ENCODE measurements around the gene MTM1.

The MTM1 gene

DNA sequence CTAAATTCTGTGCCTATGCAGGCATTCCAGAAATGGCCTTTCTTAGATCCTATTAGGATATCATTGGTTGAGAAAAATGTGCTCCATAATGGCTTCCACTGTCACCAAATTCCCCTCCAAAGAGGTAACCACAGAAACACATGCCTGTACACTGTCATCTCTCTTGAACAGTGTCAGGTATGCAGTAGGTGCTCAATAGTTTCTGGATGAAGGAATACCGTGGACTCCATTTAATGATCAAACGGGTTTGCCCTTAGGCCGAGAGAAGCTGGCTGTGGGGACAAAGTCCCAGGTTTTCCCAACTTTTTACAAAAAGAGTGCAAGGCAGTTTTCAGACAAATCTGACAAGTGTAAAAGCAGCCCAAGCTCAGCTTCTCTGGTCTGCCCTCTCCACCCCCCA, 16.5 kb upstream of the MTM1 start:
- DNase-seq: no peak

DNA sequence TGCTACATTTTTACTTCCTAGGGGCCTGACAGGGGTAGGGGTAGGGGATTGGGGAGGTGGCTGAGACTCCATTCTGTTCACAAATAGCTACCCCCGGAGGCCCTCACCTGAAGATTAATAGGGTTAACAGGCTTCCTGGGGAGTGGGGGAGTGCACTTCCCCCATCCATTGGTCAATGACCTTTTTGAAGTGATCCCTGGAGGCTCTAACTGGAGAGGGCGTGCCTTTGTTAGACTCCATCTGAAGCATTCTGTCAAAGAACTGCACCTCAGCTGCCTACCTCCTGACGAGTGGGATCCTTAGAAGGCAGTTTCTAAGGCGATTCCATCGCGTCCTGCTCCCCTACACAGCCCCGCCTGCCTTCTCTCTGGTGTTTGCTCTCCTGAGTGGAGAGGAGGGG, 10.0 kb upstream of the MTM1 start:
- DNase-seq: no peak

DNA sequence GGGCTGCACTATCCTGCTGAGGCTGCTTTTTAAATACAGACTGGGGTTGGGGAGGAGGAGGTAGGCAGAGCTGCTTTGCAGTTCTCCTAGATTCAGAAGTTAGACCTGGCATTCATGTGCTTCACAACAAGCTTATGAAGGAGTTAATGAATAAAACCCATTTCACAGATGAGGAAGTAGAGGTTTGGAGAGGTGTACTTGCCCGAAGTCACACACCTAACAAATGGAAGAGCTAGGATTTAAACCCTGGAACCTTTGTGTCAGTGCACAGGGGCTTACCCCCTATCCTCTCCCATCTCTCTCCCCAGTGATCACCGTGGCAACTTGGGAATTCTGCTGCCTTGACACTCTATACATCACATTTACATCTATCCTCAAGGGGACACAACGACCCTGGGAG, 3.6 kb upstream of the MTM1 start:
- DNase-seq: no peak

DNA sequence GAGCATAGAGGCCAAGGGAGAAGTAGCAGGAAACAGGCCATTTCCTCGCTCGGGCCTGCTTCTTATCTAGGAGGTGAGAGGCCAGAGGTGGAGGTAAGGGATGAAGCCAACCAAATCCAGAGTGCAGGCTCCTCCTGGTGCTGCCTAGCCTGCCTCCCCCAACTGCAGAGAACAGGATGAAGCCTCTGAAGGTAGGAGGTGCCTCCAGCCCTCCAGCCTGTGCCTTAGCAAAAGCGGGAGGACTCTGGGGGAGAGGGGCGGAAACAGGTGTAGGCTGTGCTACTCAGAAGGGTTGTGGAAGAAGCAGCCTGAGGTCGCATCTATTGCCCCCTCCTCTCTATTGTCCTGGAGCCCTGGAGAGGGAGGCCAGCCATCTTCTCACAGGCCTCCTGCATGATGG, 2.9 kb upstream of the MTM1 start:
- DNase-seq: no peak

DNA sequence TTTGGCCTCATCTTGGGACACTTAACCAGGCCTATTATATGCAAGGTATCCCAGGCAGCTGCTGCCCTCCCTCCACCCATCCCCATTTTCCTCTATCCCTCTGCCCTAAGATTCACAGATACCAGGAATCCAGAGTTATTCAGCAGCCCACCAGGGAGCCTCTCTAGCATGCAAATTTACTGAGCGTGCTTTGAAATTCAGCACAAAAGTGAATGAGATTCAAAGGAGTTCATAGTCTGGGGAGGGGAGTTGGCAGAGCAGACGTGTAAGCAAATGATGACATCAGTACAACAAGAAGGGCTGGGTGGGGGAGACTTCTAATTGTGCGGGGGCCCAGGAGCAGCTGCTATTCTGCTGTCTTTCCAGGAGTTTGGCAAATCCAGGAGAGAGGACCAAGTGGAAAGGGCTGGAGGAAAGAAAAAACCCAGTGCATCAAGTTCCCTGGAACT, 1.7 kb upstream of the MTM1 start:
- DNase-seq: no peak

DNA sequence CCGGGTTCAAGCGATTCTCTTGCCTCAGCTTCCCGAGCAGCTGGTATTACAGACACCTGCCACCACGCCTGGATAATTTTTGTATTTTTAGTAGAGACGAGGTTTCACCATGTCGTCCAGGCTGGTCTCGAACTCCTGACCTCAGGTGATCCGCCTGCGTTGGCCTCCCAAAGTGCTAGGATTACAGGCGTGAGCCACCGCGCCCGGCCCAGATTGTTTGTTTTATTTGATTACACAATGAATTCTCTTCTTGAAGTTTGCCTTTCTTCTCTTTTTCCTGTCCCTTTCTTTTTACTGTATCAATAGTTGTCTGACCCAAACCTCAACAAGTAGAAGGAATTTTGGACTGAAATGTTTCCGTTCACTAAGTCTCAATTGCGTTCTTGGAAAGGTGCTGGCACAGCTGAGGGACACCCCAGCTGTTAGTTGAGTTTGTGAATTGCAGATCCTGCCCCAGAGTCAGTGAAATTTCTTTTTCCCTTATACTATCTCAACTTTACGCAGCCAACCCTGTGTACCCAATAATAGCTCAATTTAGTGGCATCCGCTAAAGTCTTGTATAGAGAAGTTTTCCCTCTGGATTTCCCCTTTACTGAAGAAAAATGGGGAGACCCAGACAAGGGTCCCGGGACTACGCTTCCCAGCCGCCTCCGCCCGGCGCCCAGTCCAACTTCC, 639 bp upstream of the MTM1 start:
- DNase-seq: no peak

DNA sequence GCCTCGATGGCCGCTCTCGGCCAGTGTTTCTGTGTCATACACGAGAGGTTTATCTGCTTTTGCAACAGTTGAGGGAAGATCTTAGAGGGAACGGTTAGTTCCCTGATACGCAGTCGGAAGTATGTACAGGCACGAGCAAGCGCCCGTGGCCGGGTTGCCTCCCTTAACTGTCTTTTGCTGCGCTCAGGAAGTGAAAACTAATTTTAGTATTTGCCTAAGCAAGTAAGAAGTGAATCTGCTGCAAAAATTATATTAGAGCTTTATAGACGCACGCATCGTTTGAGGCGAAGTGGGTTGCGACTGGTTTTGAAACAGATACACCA, 695 bp downstream of the MTM1 start:
- peak; percentile 68 for DNase-seq

DNA sequence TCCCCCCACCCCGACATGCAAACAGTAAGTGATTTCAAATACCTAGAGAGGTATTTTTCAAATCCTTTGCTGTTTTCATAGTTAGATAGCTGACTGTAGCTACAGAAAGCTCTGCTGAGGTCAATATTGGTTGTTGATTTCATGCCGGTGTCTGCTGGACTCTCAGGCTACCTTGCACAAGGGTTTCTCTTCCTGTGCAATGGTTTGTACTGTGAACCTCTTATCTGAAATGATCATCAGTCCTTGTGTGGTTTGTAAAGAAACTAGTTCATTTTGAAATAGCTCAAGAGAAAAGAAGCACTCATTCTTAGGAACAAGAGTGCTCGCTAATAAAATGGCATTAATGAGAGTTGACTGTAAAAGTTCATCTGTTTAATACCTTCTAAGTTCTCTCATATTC, 2.1 kb downstream of the MTM1 start:
- DNase-seq: no peak

DNA sequence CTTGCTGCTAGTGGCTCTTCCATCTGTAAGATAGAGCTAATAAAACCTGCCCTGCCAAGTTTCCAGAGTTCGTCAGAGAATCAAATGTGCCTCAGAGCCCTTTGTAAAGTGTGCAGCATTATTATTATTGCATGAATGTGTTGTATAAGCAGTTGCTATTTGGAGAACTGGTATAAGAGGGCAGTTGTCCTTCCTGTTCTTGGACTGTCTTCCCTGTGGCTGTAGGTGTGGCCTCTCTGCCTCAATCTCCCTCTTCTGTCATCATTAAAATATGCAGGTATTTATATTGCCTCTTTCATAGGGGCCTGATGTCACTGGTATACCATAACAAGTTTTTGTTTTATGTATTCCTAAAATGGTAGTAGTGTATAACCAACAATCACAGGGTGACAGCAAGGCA, 3.8 kb downstream of the MTM1 start:
- no peak for DNase-seq

DNA sequence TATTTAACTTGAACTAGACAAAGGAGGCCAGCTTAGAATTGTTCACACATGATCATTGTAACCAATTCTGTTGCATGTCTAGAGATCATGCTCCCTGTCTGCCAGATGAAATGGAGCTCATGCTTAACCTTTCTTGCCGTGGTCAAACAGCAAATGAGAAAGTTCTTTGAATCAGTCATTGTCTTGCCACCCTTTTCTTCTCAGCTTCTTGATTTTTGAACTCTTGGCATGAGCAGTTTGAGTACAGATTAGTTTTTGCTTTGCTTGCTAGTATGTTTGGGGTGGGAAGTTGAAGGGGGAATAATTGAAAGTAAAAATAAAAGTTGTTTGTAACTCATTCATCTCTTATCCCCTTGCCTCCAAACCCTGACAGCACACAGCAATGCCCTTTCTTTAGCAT, 4.7 kb downstream of the MTM1 start:
- DNase-seq: no peak

DNA sequence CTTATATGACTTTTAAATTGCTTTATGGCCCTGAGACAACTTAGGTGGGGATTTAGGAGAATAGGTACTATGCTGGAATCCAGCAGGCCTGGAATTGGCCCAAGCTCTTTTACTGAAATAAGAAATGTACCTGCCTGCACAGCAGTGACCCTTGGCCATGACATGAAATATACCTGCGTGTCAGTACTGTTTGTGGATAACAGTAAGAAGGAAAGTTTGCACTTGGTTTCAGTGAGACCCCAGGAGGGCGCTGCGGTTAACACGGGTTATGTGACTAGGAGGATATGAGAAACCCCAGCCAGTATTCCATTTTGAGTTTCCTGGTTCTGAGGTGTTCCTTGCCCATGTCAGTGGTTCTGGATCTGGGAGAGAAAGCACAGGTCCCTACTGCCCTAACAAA, 5.3 kb downstream of the MTM1 start:
- DNase-seq: no peak

DNA sequence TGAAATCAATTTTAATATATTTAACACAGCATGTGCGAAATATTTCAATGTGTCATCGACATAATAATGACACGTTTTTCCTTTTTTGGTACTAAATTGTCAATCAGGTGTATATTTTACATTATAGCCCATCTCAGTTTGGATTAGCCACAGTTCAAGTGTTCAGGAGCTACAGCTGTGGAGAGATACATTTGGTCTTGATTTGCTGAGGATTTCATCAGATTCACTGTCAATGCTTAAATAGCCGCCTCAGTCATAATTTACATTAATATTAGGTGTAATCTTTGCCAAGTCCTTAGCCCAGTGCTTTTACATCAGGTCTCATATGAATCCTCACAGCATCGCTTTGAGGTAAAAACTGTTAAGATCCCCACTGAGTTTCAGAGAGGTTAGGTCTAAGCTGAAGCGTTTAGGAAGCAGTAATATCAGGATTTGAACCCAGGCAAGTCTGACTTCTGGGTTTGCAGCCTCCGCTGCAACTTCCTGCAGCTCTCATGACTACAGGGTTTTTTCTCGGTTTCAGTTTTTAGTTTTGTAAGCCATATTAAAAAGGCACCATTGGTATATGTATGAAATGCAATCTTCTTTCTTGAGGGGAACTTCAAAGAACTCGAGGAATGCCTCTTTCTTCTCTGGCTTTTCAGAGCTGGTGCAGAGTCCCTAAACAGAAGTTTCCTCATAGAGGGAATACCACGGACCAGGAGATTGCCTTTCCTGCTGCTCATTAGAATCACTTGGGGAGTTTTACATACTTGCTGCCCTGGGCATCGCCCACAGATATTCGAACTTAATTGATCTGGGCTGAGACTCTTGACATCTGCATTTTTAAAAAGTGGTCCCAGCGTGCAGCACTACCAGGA, 6.4 kb downstream of the MTM1 start:
- DNase-seq: no peak

DNA sequence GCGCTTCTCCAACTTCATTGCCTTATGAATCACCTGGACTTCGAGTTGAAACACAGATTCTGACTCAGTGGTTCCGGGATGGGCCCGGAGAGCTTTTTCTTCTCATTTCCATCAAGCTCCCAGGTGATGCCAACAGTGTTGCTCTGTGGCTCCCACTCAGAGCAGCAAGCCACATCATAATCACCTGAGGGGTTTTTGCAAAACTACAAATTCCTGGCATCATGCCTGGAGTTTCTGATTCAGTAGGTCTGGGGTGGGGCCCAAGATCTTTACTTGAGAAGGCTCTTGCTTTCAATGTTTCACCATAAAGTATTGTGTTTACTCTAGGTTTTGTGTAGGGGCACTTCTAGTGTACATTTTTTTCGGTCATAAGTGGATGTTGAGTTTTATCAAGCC, 7.0 kb downstream of the MTM1 start:
- DNase-seq: no peak

DNA sequence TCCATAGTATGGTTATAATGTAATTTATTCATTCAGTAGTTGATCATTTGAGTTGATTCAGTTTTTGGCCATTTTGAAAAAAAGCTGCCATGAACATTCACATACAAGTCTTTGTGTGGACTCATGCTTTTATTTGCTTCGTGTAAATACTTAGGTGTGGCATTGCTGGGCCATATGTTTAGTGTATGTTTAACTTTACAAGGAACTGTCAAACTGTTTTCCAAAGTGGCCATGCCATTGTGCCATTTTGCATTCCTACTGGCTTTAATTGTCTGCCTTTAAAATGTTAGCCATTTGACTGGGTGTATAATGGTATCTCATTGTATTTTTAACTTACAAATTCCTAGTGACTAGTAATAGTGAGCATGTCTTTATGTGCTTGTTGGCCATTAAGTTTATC, 8.8 kb downstream of the MTM1 start:
- DNase-seq: peak; percentile 52

DNA sequence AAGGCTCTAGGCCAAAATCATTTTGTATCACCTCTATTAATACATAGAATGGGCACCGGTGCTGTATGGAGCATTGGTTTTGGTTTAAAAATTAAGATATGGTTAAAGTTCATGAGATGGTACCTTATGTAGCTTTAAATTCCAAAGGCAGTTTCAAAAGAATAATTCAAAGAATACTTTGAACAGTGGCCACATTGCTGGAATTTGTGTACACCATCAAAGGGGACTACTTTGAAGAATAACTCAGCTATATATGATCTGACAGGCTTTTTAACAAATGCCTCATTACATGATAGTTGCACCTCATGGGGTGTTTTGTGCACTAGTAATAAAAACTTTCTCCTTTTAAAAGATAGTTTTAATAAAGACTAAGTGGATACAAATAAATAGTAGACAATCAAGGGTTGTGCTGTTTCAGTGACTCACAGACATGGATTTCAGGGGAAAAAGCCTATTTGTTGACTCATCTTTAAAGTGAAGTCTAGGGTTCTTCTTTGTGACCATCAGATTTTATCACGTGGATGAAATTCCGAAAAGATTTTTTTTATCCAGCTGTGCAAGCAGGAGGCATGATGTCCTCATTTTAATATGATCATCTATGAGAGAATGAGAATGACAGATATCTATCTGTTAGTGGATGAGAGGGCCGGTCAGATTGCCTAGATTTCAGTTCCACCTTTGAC, 12.8 kb downstream of the MTM1 start:
- no peak for DNase-seq

DNA sequence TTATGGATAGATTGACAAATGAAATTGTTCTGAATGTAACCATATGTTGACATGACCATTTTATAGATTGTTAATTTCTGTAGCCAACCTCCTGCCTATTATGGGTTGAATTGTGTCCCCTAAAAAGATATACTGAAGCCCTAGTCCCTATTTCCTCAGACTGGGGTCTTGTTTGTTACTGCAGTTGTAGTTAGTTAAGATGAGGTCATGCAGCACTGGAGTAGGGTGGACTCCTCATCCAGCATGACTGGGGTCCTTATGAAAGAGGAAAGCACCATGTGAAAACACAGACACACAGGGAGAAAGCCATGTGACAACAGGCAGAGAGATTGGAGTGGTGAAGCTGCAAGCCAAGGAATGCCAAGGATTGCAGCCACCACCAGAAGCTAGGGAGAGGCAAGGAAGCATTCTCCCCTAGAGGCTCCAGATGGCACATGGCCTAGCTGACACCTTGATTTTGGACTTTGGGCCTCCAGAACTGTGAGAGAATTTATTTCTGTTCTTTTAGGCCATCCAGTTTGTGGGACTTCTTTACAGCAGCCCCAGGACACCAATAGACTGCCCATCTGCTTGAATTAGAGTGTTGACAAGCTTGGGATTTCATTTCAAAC, 14.0 kb downstream of the MTM1 start:
- DNase-seq: no peak

DNA sequence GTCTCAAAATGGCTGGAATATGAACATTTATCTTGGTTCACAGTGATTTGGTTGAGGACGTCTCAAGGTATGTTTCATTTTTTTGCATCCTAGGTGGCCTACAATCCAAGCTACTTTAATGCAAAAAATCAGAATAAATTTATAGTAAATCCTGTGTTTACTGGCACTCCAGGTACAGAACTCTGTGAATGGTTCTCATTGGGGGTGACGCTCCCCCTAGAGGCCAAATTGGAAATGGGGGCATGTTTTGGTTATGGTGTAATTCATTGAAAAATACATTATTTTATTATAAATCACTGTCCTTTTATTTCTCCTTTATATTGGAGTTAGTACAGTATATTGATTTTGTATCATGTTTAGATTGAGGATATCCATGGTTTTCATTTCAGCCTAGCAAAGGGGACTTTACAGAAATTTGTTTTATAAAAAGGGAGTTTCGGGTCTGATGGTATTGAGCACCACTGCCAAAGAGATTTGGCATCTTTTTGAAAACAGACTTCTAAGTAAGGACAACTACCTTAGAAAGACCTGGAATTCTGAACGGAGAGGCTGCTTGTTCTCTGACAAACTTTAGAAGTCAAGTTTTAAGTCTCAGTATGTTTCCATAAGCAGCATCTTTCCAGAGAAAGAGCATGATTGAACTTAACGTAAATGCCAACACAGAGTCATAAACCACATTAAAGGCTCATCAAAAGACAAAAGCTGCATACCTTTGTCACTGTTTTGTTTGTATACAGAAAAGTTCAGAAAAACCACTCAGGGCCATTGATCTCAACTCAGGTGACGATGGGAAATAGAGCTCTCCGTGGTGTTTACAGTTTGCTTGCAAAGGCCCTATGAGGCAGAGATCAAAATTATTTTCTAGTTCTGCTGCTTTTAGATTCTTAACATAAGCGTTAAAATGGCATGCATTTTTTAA, 19.4 kb downstream of the MTM1 start:
- DNase-seq: peak; percentile 19

DNA sequence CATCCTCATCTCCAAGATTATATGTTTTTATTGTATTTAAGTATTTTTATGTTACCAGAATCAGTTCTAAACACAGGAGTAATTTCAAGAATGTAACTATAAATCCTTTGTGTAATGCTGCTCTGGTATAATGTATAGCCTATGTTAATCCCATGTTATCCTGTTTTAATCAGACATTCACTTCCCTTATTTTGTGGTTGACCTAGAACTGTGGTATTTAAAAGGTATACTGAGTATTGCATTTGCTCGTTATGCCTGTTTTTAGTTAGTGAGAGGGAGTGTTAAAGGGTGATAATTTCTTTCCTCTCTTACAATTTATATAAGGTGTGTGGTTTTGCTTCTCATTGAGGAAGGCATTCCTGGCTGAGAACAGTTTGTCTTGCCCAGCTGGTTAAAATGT, 26.2 kb downstream of the MTM1 start:
- DNase-seq: no peak

DNA sequence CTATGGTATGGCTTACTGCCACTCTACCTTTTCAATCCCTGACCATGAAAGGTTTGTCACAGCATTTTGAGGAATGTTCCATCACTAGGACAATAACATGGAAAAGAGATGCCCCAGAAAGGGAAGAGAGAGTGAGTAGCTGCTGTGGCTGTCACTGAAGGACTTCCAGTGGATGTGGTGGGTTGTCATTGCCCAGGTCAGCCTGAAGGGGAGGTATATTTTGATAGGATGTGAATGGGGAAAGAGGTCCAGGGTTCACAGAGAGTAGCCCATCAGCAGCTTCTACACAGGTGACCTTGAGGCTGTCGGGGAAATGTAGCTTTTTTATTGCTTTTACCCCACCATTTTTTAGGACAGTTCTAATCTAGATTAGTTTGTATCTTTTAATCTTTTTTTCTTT, 30.8 kb downstream of the MTM1 start:
- peak; percentile 8 for DNase-seq

DNA sequence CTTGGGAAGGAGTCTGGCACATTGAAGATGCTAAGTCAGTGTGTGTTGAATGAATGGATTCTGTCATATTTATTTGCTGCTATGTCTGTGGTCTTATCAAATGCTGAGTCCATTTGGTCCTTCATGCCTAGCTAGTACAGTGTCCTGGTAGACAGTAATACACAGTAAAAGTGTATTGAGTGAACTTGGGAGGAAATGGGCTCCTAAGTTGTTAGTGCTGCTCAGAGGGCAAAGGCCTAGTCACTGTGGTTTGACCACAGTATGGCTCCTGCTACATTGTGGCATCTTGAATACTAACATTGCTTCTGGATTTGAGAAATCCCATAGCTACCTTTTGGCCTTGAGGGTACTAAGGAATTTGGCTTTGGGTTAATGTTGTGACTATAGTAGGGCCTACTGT, 33.9 kb downstream of the MTM1 start:
- no peak for DNase-seq

DNA sequence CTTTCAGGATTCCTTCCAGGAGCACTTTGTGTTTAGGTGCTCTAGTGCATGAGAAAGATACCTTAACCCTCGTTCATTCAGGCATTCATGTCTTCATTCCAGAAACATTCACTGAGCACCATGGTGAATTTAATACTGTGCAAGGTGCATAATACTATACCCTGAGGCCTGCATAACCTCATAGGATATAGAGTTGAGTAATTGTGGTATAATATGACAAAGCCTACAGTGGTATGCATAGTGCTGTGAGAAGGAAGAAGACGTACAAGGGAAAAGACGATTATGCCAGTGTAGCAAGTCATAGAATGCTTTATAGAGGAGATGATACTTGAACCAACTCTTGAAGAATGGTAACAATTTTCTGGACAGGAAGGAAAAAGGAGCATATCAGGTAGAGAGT, 34.3 kb downstream of the MTM1 start:
- no peak for DNase-seq

DNA sequence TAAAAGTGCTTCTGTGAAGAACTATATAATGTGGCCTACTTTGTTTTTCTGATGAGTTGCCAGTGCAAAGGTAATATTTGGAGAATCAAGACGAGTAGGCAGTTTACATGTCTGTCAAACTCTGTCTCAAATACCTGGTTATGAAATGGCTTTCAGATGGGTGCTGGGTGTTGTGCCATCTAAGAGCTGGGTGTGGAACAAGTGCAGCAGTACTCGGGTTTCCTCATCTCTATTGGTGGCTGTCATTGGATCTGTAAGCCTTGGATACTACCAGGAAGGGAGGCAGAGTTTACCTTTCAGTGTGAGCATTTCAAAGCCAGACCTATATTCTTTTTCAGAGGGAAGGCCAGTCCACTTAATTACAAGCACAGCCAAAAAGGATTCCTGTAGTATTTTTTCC, 37.2 kb downstream of the MTM1 start:
- DNase-seq: no peak

DNA sequence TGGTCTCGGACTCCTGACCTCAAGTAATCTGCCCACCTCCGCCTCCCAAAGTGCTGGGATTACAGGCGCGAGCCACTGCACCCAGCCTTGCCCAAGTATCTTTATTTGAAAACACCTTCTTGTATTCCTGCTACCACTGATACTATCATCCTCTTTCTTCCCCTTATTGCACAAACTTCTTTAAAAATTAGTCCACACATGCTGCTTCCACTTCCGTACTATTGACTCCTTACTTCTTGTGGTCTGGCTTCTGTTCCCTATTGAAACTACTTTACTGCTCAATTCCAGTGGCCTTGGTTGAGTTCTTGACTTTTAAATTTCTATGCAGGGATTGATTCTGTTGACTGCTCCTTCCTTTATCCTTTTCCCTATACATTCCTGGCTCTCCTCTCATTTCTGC, 38.8 kb downstream of the MTM1 start:
- no peak for DNase-seq

All from DMS53 (cell line).